Psoas muscle (tissue), 8 donors: ENCODE measurements around the gene MGAT5B. TPM values are rescaled to one million over a fixed set of nuclear protein-coding genes. Genes with fewer than 3 reads are reported as not detected.
A peak's percentile ranks its signal among the peaks of the same experiment; 100 is the strongest.

Source experiments
- ATAC-seq, 4 donors: fragments of 200-7000 bp; cut with Tn5 transposase; one replicate each; pipeline ENCODE4 v1.9.1; 2020; ENCODE audit warnings: moderate library complexity in 3 of 4, mild to moderate bottlenecking in 2 of 4
- DNase-seq, 2 donors: peaks; one replicate each; pipeline ENCODE4 v3.0.0-alpha.2; 2020
- H3K27ac ChIP-seq: fragments of 200-600 bp; one replicate; pipeline ENCODE4 v1.8.0; 2022
- H3K27me3 ChIP-seq, 3 donors: fragments of 200-600 bp in 1 of 3; one replicate each; pipeline versions ENCODE4 v1.6.1 to v1.8.0; 2013 to 2022; ENCODE audit warnings: low read length in 2 of 3, mild to moderate bottlenecking in 2 of 3, moderate library complexity in 1 of 3; ENCODE audit not compliant: insufficient read depth in 3 of 3
- H3K36me3 ChIP-seq, 2 donors: fragments of 200-600 bp in 1 of 2; one replicate each; pipeline versions ENCODE4 v1.6.1 to v1.8.0; 2013 to 2022; ENCODE audit warnings: low read depth in 1 of 2, mild to moderate bottlenecking in 1 of 2, moderate library complexity in 1 of 2; ENCODE audit not compliant: insufficient read depth in 1 of 2
- H3K4me1 ChIP-seq: fragments of 200-600 bp; one replicate; pipeline ENCODE4 v1.8.0; 2022
- H3K4me3 ChIP-seq: fragments of 200-600 bp; one replicate; pipeline ENCODE4 v1.8.0; 2022; ENCODE audit warnings: mild to moderate bottlenecking
- H3K9me3 ChIP-seq: fragments of 200-600 bp; one replicate; pipeline ENCODE4 v1.8.0; 2022
- CTCF ChIP-seq: fragments of 200-600 bp; IDR thresholded peaks from one replicate; pipeline ENCODE4 v1.8.0; 2022; ENCODE audit warnings: antibody characterized with exemption
- WGBS, 3 donors: extraction: QIAGEN DNeasy Blood & Tissue Kit; methylation state at CpG; one replicate each; pipeline versions ENCODE4 v1.1.6 to v1.1.7; 2013; 5-methylcytosine and 5-hydroxymethylcytosine counted together
- intact Hi-C, 2 donors: fragments of 100-400 bp; cut with DNase I; formaldehyde crosslinking; loops; one replicate each; pipeline versions ENCODE4 v1.11.0 to v1.14.2; 2022
- polyA plus RNA-seq, 3 donors: library from polyadenylated mRNA; stranded (reverse); fragments of 200-250 nt; gene quantifications; one replicate each; pipeline ENCODE4 v1.2.3, GENCODE V29; 2013
- total RNA-seq, 4 donors: library from RNA; stranded (reverse); fragmentation: NEBNext Ultra II Directional in 2 of 4; extraction: Animal tissue kit (Norgen Biotek cat#: 25700) in 2 of 4; gene quantifications; one replicate each; pipeline versions ENCODE4 v1.2.1 to v1.2.4, GENCODE V29; 2021 to 2023
- donor health status: healthy with polysubstance abuse.
- donor health status: DM: no; HTN: no; CAD: no; lungs with moderate emphysema.
- donor health status: Bipolar disorder and iron deficiency.
- donor health status: healthy.
- donor health status: DM: yes; HTN: yes; CAD: no.
- donor health status: DM: no; HTN: no; CAD: no.
- donor health status: DM: no; HTN: no; CAD: no.
- donor health status: DM: yes; HTN: yes; CAD: no.

The MGAT5B gene
- total and polyA plus RNA-seq, 7 donors: 0.03 to 0.34 (median 0.05) TPM; not detected in 3

- ATAC-seq: no peak
- intact Hi-C loops: no loop called here
- H3K4me1 ChIP-seq: no peaks in the 10 kb centered on the region
Observed at GRCh38 chr17:76983075-76983775, 115.0 kb downstream of the MGAT5B start.

GRCh38 chr17:76986365-76986764, 118.2 kb downstream of the MGAT5B start:
- Histone ChIP-seq H3K9me3 (no peaks in the 10 kb centered on the region), H3K27me3 (peaks cover 0 to 26% (median 2%) of the 10 kb centered on the region in 3 donors), H3K4me1 (no peaks in the 10 kb centered on the region), H3K4me3 (no peak overlapping the region), H3K36me3 (no peaks in the 10 kb centered on the region), H3K27ac (no peak overlapping the region)
- peak in 1 of 2 donors; percentile 15 for DNase-seq
- ATAC-seq: no peak
- WGBS, 3 donors: 49 to 60% (median 55%) methylated on average over 8 of the region's 8 CpGs
- TF ChIP-seq CTCF: no peak
- intact Hi-C loops: no loop called here

More at GRCh38 chr17:76983075-76983775, 115.0 kb downstream of the MGAT5B start:
- Histone ChIP-seq H3K9me3 (no peaks in the 10 kb centered on the region), H3K4me3 (no peak overlapping the region), H3K36me3 (no peaks in the 10 kb centered on the region), H3K27me3 (peaks cover 0 to 22% (median 2%) of the 10 kb centered on the region in 3 donors), H3K27ac (no peak overlapping the region)
- 52 to 61% (median 57%) methylated on average over 16 to 17 of the region's 17 CpGs for WGBS, 3 donors
- TF ChIP-seq CTCF: no peak
- DNase-seq: no peak

GRCh38 chr17:76987486-76988093, 119.4 kb downstream of the MGAT5B start:
- Histone ChIP-seq H3K36me3 (no peaks in the 10 kb centered on the region), H3K27ac (no peak overlapping the region), H3K27me3 (peaks cover 0 to 20% (median 2%) of the 10 kb centered on the region in 3 donors), H3K4me1 (no peaks in the 10 kb centered on the region), H3K9me3 (no peaks in the 10 kb centered on the region), H3K4me3 (no peak overlapping the region)
- WGBS, 3 donors: 67 to 83% (median 71%) methylated on average over 15 of the region's 15 CpGs
- no peak for TF ChIP-seq CTCF
- ATAC-seq (no peak), DNase-seq (no peak)
- intact Hi-C loops: no loop called here

- no peak for DNase-seq
- intact Hi-C loops: no loop called here
- no peaks in the 10 kb centered on the region for H3K4me1 ChIP-seq
- no peak for ATAC-seq
- no peaks in the 10 kb centered on the region for H3K9me3 ChIP-seq
- peaks cover 0 to 16% (median 0%) of the 10 kb centered on the region in 3 donors for H3K27me3 ChIP-seq
- no peak overlapping the region for H3K4me3 ChIP-seq
- 74 to 84% (median 80%) methylated on average over 13 of the region's 13 CpGs for WGBS, 3 donors
- no peaks in the 10 kb centered on the region for H3K36me3 ChIP-seq
- TF ChIP-seq CTCF: no peak
- no peak overlapping the region for H3K27ac ChIP-seq
Observed at GRCh38 chr17:76988796-76989195, 120.6 kb downstream of the MGAT5B start.
